Fibroblast of pulmonary artery (primary cell): ENCODE results near the gene VASH1.
"Not testable (repeated sequence)": the region's sequence is repeated elsewhere in the genome, so short reads cannot be mapped to it uniquely, and the experiment has no call there.

Source experiments
- DNase-seq: peaks from one replicate; pipeline ENCODE4 v3.0.0-alpha.2; 2010; ENCODE audit warnings: low read depth
- H3K4me3 ChIP-seq: replicated peaks from 2 replicates; pipeline ENCODE4 v1.5.1; 2011; ENCODE audit warnings: low read depth, mild to moderate bottlenecking, control low read depth, low read length, moderate library complexity
- CTCF ChIP-seq: IDR thresholded peaks from 2 replicates; pipeline ENCODE4 v1.5.1; 2011; ENCODE audit warnings: mild to moderate bottlenecking, control low read depth, low read length, inconsistent platforms; ENCODE audit errors: missing control alignments

VASH1 gene

GRCh38 chr14:76727384-76727783 lies 33.9 kb upstream of the VASH1 start:
- DNase-seq: no peak
- H3K4me3 ChIP-seq: no peak overlapping the region
- TF ChIP-seq CTCF: no peak

- no peak overlapping the region for H3K4me3 ChIP-seq
- TF ChIP-seq CTCF: no peak
- DNase-seq: no peak
Measured at GRCh38 chr14:76727901-76728300, 33.4 kb upstream of the VASH1 start.

GRCh38 chr14:76729258-76729657 lies 32.0 kb upstream of the VASH1 start:
- TF ChIP-seq CTCF: no peak

GRCh38 chr14:76729953-76730505 lies 31.2 kb upstream of the VASH1 start:
- no peak overlapping the region for H3K4me3 ChIP-seq
- TF ChIP-seq CTCF: no peak
- peak; percentile 13 for DNase-seq

More at GRCh38 chr14:76729258-76729657, 32.0 kb upstream of the VASH1 start:
- no peak overlapping the region for H3K4me3 ChIP-seq
- no peak for DNase-seq

GRCh38 chr14:76734501-76734900 lies 26.8 kb upstream of the VASH1 start:
- DNase-seq, H3K4me3 ChIP-seq: not testable (repeated sequence)

GRCh38 chr14:76736514-76736913 lies 24.8 kb upstream of the VASH1 start:
- no peak overlapping the region for H3K4me3 ChIP-seq
- DNase-seq: no peak
- no peak for TF ChIP-seq CTCF

GRCh38 chr14:76741074-76741473 lies 20.2 kb upstream of the VASH1 start:
- no peak overlapping the region for H3K4me3 ChIP-seq
- no peak for DNase-seq
- no peak for TF ChIP-seq CTCF
